ENCODE measurements around the gene SSTR1.
A peak's percentile ranks its signal among the peaks of the same experiment; 100 is the strongest.
"Not testable (repeated sequence)": the region's sequence is repeated elsewhere in the genome, so short reads cannot be mapped to it uniquely, and the experiment has no call there.

The SSTR1 gene, protein sequence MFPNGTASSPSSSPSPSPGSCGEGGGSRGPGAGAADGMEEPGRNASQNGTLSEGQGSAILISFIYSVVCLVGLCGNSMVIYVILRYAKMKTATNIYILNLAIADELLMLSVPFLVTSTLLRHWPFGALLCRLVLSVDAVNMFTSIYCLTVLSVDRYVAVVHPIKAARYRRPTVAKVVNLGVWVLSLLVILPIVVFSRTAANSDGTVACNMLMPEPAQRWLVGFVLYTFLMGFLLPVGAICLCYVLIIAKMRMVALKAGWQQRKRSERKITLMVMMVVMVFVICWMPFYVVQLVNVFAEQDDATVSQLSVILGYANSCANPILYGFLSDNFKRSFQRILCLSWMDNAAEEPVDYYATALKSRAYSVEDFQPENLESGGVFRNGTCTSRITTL

DNA sequence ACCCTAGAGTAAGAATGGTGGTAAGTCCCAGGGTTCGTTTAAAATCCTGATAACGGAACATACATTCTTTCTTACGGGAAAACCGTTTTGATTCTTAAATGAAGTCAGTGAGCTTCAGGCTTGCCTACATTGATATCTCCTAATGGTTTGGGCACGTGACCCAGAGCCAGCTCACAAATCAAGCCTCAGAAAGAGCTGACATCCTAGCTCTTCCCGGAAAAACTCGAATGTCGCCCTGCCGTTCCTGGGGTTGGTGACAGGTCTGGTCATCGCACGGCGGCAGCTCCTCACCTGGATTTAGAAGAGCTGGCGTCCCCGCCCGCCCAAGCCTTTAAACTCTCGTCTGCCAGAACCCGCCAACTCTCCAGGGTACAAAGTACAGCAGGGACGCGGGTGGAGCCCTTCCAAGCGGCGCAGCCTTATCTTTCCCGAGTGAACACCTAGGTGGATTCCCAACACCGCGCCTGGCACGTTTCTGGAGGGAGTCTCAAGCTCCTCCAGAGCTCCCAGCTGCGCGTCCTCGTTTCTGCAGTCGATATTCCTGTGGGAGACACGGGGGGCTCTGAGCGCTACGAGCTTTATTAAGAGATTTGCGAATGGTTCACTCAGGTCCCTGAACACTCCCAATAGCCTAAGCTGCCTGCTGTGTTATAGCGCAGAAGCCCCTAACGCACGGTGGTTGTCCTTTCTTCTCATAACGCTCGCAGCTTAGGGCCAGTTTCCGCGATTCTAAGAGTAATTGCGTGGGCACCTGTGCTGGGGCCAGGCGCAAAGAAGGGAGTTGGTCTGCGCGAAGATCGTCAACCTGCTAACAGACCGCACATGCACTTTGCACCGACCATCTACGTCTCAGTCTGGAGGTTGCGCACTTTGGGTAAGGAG lies at the start of gene SSTR1:
Gene SSTR1 (plus strand): TSS at position 169 of the 882 bp plus-strand sequence. CDS start 1,486 bp downstream, outside the sequence.
- peak; percentile 67 for DNase-seq

GRCh38 chr14:38158468-38158867 lies 49.2 kb upstream of the SSTR1 start:
- no peak for DNase-seq

DNA sequence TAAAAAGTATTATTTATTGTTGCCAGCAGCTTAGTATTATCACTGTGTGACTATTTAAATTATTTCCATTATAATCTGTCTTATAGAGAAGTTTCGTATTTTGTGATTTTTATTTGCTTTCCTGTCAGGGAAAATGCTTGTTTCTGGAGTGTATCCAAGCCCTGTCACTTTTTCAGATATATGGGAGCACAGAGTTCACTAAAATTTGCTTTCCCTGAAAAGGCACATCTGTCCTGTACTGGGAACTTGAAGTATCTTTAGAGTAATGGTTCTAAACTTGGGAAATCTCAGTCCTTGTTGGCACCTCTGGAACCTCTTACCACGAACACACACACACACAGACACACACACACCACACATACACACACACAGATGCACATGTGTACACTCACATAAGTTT lies 39.3 kb upstream of the SSTR1 start:
- DNase-seq: no peak

DNA sequence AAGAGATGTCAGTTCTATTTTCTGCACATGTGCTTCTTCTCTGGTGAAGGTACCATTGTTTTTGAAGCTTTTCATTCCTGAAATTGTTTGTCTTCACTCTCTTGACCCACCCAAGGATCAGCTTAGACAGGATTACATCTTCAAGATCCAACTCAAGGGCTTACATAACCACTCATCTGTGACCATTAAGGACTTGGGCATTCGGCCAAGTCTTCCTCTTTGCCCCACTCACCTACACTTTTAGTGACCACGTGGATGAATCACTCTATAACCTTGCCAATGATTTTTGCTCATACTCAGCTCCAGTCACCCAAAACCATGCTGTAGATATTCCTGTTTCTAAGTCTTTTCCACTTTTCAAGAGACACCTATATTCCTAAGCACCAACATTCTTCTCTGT lies 36.5 kb upstream of the SSTR1 start:
- no peak for DNase-seq

DNA sequence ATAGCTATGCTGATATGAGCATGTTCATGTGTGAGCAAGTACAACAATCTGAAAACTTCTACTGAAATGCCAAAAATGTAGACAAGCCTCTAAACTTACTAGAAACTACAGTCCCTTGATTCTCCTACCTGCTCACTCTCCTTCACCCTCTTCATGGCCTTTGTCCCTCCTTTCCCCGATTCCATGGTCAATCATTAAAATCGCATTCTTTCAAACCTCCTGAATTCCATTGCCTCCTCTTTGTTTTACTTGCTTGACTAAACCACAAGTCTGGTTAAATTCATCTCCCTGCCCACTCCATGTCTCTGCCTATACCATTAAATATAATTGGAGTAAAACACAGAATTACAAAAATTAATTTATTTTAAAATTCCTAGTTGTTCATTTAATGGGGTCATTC lies 33.0 kb upstream of the SSTR1 start:
- no peak for DNase-seq

DNA sequence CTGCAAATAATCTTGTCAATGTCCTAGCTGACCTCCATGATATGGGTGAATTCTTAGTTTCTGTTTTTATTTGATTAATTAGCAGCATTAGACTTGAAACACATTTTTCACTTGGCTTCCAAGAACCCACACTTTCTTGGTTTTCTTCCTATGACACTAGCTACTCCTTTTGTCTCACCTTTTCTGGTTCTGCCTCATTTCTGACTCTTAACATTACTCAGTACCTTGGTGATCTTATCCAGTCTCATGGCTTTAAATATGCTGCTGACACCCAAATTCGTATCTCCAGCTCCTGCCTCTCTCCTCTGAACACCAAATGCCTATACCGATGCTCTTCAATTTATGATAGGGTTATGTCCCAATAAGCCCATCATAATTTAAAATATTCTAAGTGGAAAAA lies 32.0 kb upstream of the SSTR1 start:
- DNase-seq: no peak

DNA sequence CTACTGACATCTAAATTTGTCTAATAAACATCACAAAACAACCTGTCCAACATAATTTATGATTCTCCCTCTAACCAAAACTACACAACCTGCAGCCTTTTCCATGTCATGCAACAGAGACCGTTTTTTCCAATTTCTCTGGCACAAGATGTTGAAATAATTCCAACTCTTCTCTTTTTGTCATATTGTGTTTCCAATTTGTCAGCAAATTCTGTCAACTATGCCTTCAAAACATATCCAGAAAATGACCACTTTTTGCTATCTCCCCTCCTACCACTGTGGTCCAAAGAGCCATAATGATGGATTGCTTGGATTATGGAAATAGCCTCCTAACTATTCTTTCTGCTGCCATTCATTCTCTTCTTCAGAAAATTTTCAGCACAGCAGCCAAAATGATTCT lies 31.3 kb upstream of the SSTR1 start:
- DNase-seq: no peak

DNA sequence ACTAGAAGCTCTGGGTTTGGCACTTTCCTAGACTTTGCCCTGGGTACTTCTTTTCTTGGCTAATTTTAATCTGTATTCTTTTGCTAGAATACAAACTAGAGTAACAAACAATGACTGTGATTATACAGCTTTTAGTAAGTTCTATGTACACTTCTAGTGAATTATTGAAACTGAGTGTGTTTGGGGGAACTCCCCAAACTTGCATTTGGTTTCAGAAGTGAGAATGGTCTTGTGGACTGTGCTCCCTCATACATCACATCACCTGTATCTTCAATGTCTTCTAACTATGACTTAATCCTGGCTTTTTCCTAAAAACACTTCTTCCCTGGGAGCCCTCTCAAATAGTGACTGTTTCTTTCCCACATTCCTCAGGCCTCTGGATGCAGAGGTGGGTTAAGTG lies 23.6 kb upstream of the SSTR1 start:
- no peak for DNase-seq

DNA sequence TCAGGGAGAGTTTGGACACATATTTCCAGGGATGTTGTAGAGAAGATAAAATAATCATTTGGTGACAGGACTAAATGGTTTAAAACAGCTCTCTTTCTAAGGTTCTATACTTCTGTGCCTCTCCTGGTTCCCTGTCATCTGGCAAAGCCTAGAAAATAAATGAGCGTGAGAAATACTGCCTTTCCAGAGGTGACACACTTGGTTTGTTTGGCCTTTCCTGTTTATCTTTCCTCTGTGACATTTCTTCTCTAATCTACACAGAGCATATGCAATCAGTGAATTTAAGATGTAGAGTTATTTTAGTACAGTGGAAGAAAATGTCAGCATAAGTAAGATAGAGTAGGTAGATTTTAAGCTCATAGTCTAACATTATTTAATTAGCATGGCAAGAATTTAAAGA lies 22.0 kb upstream of the SSTR1 start:
- DNase-seq: no peak

- no peak for DNase-seq
These were observed 21.5 kb upstream of the SSTR1 start for GRCh38 chr14:38186216-38186615.

- DNase-seq: no peak
These were observed 20.2 kb upstream of the SSTR1 start for GRCh38 chr14:38187528-38187927.

- no peak for DNase-seq
These were observed 17.6 kb upstream of the SSTR1 start for GRCh38 chr14:38189930-38190726.

DNA sequence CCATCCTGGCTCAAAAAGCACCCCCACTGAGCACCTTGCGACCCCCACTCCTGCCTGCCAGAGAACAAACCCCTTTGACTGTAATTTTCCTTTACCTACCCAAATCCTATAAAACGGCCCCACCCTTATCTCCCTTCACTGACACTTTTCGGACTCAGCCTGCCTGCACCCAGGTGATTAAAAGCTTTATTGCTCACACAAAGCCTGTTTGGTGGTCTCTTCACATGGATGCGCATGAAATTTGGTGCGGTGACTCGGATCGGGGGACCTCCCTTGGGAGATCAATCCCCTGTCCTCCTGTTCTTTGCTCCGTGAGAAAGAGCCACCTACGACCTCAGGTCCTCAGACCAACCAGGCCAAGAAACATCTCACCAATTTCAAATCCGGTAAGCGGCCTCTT lies 16.9 kb upstream of the SSTR1 start:
- not testable (repeated sequence) for DNase-seq

- DNase-seq: not testable (repeated sequence)
These were observed 16.2 kb upstream of the SSTR1 start for GRCh38 chr14:38191491-38191890.

DNA sequence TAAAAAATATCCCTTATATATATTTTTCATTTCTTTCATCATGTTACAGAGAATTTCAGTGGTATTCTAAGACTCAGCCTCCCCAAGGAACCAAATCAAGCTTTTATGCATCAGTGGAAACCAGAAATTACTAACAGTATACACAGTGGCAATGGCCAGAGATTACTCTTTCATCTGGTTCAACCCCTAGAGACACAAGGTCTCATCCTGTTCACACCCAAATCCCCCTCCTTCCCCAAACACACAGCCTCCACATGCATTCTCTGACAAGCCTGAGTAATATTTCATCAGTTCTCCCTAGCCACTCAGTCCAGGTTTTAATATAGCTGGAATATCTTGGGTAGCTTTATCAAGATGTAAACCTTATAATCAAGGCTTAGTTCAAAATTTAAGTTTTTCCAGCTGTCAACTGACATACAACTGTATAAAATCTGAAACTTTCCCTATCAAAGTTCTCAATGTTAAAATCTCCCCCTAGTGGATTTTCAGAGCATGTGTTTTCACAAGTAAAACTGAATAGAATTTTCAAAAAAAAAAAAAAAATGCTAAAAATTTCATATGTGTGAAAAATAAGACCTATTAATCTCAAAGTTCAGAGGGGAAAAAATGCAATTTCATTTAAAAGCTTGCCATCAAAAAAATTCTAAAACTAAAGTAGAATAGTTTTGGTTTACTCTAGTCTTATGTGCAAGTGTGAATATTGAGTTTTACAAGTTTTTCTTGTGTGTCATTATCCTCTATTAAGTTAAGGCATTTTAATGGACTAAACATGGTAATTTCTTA lies 10.5 kb upstream of the SSTR1 start:
- peak; percentile 19 for DNase-seq

- no peak for DNase-seq
These were observed 9.8 kb upstream of the SSTR1 start for GRCh38 chr14:38197784-38198335.

DNA sequence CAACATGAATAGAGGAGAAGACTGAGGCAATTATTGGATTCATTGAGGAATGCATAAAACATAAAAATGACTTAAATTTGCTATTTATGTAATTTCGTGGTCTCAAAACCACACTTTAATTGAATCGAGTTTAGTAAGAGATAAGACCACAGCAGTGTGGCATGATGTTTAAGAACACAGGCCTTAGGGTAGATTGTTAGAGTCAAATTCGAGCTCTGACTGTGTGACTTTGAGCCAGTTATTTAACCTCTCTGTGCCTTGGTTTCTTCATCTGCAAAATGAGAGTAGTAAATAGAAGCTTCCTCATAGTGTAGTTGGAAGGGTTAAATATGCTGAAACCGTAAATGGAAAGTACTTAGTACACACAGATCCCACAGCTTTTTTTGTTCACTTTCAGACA lies 9.3 kb upstream of the SSTR1 start:
- DNase-seq: no peak

DNA sequence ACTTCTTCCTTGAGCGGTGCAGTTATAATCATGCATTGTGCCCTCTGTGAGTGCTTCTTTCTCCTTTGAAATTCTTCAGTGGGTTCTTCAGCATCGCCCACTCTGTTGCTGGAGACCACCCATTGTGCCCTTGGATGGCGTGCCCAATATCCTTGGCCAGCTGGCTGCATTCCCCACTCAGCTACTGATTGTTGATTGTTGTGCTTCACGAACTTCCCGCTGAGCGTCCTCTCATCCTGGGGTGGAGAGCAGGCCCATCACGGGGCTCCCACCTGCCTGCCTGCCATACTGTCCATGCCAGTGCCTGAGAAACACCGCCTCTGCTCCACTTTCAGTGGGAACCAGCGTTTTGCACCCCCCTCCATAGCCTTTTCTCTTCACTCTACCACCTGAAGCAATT lies 8.6 kb upstream of the SSTR1 start:
- no peak for DNase-seq

DNA sequence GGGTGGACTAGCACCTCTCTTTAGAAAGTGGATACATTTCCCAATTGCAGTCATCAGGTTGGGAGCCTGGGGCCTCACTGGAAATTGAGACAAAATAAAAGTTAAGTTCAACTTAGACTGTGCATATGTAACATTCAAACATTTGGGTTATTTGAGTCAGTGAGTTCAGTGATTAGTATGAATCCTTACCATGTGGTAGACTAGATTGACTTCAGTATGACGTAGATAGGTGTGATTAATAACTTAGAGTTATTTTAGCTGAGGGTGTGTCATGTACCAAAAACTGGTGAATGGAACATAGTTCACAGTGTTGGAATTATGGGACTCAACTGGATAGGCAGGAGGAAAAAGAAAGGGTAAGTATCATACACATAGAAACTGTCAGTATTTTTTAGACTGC lies 8.0 kb upstream of the SSTR1 start:
- no peak for DNase-seq

GRCh38 chr14:38201137-38201828 lies 6.4 kb upstream of the SSTR1 start:
- no peak for DNase-seq

GRCh38 chr14:38202444-38203191 lies 5.1 kb upstream of the SSTR1 start:
- no peak for DNase-seq

Data from retina (tissue), 1 donor.